ENCODE measurements around the gene HERC3. TPM values are rescaled to one million over a fixed set of nuclear protein-coding genes. Genes with fewer than 3 reads are reported as not detected.
A peak's percentile ranks its signal among the peaks of the same experiment; 100 is the strongest.

Gene HERC3
- polyA plus RNA-seq, 3 donors: 30.5 to 36.9 (median 36.7) TPM

- Histone ChIP-seq H4K20me1 (ENCODE audit: insufficient read depth, low read length) (no peaks in the 10 kb centered on the region), H3K4me2 (replicated peaks; ENCODE audit: extremely low read depth, low read length, poor library complexity, severe bottlenecking) (no peak overlapping the region), H3K36me3 (replicated peaks in 1 of 2; ENCODE audit: control insufficient read depth in 1 of 2, insufficient read depth in 2 of 2, low read length in 2 of 2) (peaks cover 58 to 94% of the 10 kb centered on the region in 2 donors), H3K9ac (ENCODE audit: insufficient read depth, low read length, poor library complexity, severe bottlenecking) (no peak overlapping the region), H3K27me3 (ENCODE audit: control insufficient read depth in 2 of 2, insufficient read depth in 2 of 2, low read length in 2 of 2) (no peaks in the 10 kb centered on the region), H3K9me3 (replicated peaks in 1 of 2; ENCODE audit: control insufficient read depth in 1 of 2, insufficient read depth in 1 of 2, low read length in 2 of 2) (peaks cover 11 to 22% of the 10 kb centered on the region in 2 donors), H3K4me3 (replicated peaks in 1 of 3; ENCODE audit: low read depth in 2 of 3, low read length in 3 of 3) (no peak overlapping the region), H3K79me2 (ENCODE audit: insufficient read depth, low read length) (no peaks in the 10 kb centered on the region), H3K27ac (ENCODE audit: low read depth in 1 of 2, low read length in 2 of 2) (no peak overlapping the region), H2AFZ (ENCODE audit: insufficient read depth, low read depth, low read length, poor library complexity, severe bottlenecking) (no peak overlapping the region), H3K4me1 (ENCODE audit: control insufficient read depth in 1 of 2, insufficient read depth in 2 of 2, low read length in 2 of 2) (peaks cover 8% of the 10 kb centered on the region in 2 donors)
- no peak overlapping the region for H3K27ac Mint-ChIP-seq
- peaks cover 9% of the 10 kb centered on the region for H3K4me1 Mint-ChIP-seq
- H3K36me3 Mint-ChIP-seq: peaks cover 83 to 93% of the 10 kb centered on the region in 2 donors
- no peak for DNase-seq
- no CpG with 5 or more reads among the region's 1 CpG for WGBS (ENCODE audit: insufficient coverage)
- H3K4me3 Mint-ChIP-seq: no peak overlapping the region
- peaks cover 18 to 30% (median 25%) of the 10 kb centered on the region in 7 donors for H3K9me3 Mint-ChIP-seq
- intact Hi-C loops (cut with micrococcal nuclease): no loop called here
- TF ChIP-seq CTCF (IDR thresholded peaks at IDR 0.05): no peak
- no peaks in the 10 kb centered on the region for H3K27me3 Mint-ChIP-seq (ENCODE audit: low read depth in 3 of 3)
These were observed 121.5 kb downstream of the HERC3 start for GRCh38 chr4:88713782-88714181.

- Histone ChIP-seq H3K9me3 (replicated peaks in 1 of 2; ENCODE audit: control insufficient read depth in 1 of 2, insufficient read depth in 1 of 2, low read length in 2 of 2) (peaks cover 15 to 22% of the 10 kb centered on the region in 2 donors), H3K4me1 (ENCODE audit: control insufficient read depth in 1 of 2, insufficient read depth in 2 of 2, low read length in 2 of 2) (peaks cover 12 to 17% of the 10 kb centered on the region in 2 donors), H4K20me1 (ENCODE audit: insufficient read depth, low read length) (peaks cover 12% of the 10 kb centered on the region), H3K9ac (ENCODE audit: insufficient read depth, low read length, poor library complexity, severe bottlenecking) (no peak overlapping the region), H3K4me2 (replicated peaks; ENCODE audit: extremely low read depth, low read length, poor library complexity, severe bottlenecking) (no peak overlapping the region), H3K79me2 (ENCODE audit: insufficient read depth, low read length) (no peaks in the 10 kb centered on the region), H2AFZ (ENCODE audit: insufficient read depth, low read depth, low read length, poor library complexity, severe bottlenecking) (no peak overlapping the region), H3K27me3 (ENCODE audit: control insufficient read depth in 2 of 2, insufficient read depth in 2 of 2, low read length in 2 of 2) (no peaks in the 10 kb centered on the region), H3K4me3 (replicated peaks in 1 of 3; ENCODE audit: low read depth in 2 of 3, low read length in 3 of 3) (no peak overlapping the region), H3K27ac (ENCODE audit: low read depth in 1 of 2, low read length in 2 of 2) (peak overlapping the region in 1 of 2 donors; percentile 80), H3K36me3 (replicated peaks in 1 of 2; ENCODE audit: control insufficient read depth in 1 of 2, insufficient read depth in 2 of 2, low read length in 2 of 2) (peaks cover 52 to 91% of the 10 kb centered on the region in 2 donors)
- TF ChIP-seq CTCF (IDR thresholded peaks at IDR 0.05): no peak
- Mint-ChIP-seq H3K4me1 (peaks cover 18% of the 10 kb centered on the region), H3K27ac (peak overlapping the region in 5 of 7 donors; percentile 3 to 82 (median 65)), H3K9me3 (peaks cover 19 to 33% (median 25%) of the 10 kb centered on the region in 7 donors), H3K36me3 (peaks cover 82 to 89% of the 10 kb centered on the region in 2 donors), H3K27me3 (ENCODE audit: low read depth in 3 of 3) (no peaks in the 10 kb centered on the region), H3K4me3 (no peak overlapping the region)
- 100% methylated on average over 1 of the region's 5 CpGs for WGBS (ENCODE audit: insufficient coverage)
- no peak for DNase-seq
- intact Hi-C loops (cut with micrococcal nuclease): no loop called here
These were observed 125.8 kb downstream of the HERC3 start for GRCh38 chr4:88718098-88718497.
